ENCODE results near the gene PIGU. TPM values are rescaled to one million over a fixed set of nuclear protein-coding genes. Genes with fewer than 3 reads are reported as not detected.

PIGU gene
- 6.4 and 6.5 TPM in 2 replicates for total RNA-seq

GRCh38 chr20:34676642-34677373 is at the start of gene PIGU:
PIGU (minus strand) TSS chr20:34677092; CDS start chr20:34677085, 7 bp downstream.

GRCh38 chr20:34704177-34705007 is 27.5 kb upstream of the PIGU start, which contains the start of gene TP53INP2:
TP53INP2 (plus strand) TSS chr20:34704344; CDS start chr20:34708740, 4,396 bp downstream.

GRCh38 chr20:34558320-34559218 is 118.3 kb downstream of the PIGU start, which contains the start of gene MAP1LC3A:
MAP1LC3A (plus strand) TSS chr20:34558718; CDS start chr20:34558869, 151 bp downstream.

GRCh38 chr20:34516247-34517113 is 160.4 kb downstream of the PIGU start, which contains the start of gene DYNLRB1:
DYNLRB1 (plus strand) TSS chr20:34516422; CDS start chr20:34516459, 37 bp downstream.

Other genes with a start within 250 kb of the PIGU start
- gene DYNLRB1, start 160.7 kb downstream of the PIGU start, total RNA-seq = 46.1 and 59.9 TPM in 2 replicates
- gene MAP1LC3A, start 118.4 kb downstream of the PIGU start, total RNA-seq = 14.9 and 19.2 TPM in 2 replicates
- gene TP53INP2, start 27.3 kb upstream of the PIGU start, total RNA-seq = 2.5 and 3.1 TPM in 2 replicates
- gene NCOA6, start 148.6 kb upstream of the PIGU start, total RNA-seq = 3.8 and 5.4 TPM in 2 replicates
- gene GGT7, start 195.8 kb upstream of the PIGU start, total RNA-seq = 1.2 and 5.1 TPM in 2 replicates
- gene ACSS2, start 199.5 kb upstream of the PIGU start, total RNA-seq = 25.3 and 38.5 TPM in 2 replicates